NCI-H1436 (cell line): ENCODE data around the gene KCNJ16.

Experiments used
- DNase-seq: peaks from one replicate; lab custom pipeline; 2025; lab: John Stamatoyannopoulos, UW

Gene KCNJ16

DNA sequence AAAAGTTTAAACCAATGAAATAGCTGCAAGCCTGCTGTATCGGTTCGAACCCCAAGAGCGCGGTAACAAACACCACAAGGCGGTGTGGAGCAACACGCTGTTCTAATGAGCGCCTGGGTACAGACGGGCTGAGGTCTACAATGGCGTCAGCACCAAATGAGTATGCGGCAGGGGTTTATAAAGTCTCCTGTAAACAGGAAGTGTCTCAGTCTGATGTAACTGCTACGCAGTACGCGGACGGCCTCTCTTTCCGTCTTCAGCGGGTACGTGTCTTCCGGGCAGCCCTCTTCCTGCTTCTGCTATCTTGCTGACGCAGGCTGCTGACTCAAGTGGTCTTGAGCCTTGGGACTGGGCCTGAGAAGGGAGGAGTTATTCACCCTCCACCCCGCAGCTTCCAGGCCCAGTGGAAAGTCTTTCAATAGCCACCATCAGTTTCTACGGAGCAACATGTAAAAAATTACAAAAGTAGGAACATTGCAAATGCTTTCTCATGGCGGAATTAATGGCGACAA lies 53.8 kb downstream of the KCNJ16 start:
- DNase-seq, result no peak

DNA sequence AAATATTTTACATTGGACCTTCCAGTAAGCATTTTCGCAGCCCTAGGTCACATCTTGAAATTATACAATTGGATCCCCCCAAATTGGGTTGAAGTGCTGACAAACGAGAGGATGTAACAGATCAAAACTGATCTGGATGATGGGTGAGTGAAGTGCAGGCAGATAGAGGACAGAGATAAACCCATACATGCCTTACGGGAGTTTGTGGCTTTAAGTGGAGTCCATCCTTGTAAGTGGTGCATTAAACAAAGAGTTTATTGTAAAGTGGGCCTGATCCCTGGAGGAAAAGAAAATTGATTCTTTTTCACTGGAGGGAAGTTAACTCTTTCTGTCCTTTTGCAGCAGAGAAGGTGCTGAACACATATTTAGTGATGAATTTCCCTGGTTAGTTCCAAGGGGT lies 55.3 kb downstream of the KCNJ16 start:
- DNase-seq, result no peak

DNA sequence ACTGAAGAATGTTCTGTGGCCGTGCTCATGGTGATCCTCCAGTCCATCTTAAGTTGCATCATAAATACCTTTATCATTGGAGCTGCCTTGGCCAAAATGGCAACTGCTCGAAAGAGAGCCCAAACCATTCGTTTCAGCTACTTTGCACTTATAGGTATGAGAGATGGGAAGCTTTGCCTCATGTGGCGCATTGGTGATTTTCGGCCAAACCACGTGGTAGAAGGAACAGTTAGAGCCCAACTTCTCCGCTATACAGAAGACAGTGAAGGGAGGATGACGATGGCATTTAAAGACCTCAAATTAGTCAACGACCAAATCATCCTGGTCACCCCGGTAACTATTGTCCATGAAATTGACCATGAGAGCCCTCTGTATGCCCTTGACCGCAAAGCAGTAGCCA lies 57.5 kb downstream of the KCNJ16 start:
- DNase-seq, result no peak

DNA sequence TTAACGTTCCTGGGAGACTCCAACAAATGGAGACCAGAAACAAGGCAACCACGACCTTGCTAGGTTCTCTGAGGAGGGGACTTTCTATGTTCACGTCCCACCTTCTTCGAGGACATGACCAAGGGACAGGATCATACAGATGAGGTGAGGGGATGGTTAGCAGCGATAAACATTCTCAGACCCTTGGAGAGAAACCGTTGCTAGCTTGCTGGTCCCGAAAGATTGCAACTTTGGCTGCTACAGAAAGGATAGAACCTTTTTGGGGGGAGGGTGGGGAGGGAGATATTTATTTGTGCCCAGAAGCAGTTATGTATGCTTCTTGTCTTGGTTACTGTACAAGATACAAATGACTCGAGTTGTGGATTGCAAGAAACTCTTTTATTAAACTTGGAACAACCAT lies 59.0 kb downstream of the KCNJ16 start:
- DNase-seq, result no peak

DNA sequence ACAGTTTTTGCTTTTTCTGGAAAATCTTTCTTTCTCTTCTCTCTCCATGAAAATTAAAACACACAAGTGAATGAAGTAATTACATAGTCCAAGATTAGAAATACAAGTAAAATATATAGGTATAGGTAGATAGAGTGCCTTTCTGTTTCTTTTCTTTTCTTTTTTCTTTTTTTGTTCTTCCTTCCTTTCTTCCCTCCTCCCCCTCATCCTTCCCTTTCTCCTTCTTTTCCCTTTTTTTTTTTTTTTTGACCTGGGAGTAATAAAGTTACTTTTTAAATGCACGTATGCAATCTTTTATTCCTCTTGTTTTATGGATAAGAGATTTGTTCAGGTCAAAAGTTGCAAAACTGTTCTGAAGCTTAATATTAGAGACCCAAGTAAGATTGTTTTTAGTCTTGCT lies 59.8 kb downstream of the KCNJ16 start:
- DNase-seq, result no peak

DNA sequence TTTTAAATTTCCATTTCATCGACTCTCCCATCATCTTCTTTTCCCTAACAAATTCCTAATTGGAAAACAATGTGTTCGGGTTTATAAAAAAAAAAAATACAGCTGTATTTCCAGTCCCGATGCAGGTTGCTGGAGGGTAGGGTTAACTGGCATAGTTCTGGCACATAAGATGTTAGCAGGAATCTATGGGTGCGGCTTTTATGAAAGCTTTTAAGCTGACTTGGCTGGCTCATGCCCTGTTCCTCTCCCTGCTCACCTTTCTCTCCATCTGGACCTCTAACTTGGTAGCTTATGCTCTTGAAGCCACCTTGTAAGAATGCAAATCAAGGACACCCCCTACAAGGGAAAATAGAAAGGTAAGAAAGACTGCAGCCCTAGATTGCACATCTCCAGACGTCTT lies 61.1 kb downstream of the KCNJ16 start:
- DNase-seq, result no peak

DNA sequence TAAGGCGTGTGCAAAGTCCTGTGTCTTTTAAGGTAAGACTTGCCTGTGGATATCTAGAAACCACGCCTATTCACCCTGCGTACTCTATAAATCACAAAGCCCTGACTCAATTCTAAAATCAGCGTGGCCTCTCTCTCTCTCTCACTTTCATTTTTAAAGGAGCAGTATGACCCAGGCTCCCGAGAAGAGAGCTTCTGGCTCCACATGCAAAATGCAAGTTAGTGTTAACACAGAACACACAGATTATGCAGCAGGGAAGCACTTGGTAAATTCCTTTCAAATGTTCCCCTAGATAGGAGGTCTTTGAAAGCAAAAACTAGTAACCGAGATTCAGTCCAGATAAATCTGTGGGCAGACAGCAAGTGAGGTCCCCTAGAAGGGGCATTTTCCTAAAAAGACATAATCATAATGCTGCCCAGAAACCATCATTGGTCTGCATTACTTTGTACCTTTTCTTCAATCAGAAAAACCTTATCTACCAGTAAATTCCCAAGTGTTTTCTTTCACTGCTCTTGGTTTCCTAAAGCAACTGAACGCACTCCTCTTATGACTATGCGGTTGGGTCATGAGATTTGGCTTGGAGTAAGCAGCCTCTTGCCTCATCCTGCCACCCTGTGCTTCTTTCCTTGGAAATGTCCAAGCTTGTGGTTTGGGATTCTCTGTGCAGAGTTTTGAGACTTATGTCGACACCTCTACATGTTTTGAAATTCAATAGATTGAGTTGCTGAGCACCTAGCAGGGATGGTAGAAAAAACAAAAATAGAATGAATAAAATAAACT lies 62.6 kb downstream of the KCNJ16 start:
- no peak for DNase-seq

DNA sequence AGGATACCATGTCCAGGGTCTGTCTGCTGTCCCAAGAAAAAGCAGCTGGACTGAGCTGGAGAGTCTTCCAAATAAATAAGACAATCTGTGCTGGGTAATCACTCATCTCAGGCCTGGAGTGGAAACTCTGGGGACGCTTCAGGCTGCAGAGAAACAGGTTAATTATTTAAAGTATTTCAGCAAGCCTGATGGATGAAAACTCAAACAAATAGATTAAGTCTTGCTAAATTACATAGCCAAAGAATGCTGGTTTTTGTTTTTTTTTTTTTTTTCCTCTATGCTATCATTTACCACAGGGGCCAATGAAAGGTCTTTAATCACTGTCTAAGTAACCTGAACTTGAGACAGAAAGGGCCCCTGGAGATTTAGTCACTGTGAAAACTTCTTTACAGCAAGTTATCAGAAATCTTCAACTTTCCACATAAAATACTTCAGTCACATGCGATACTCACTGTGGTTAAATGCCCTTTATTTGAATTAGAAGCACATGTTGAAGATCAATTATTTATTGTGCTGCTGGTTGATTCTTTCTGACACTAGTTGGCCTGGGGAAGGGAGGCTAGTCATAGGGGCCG lies 63.4 kb downstream of the KCNJ16 start:
- DNase-seq, result no peak

DNA sequence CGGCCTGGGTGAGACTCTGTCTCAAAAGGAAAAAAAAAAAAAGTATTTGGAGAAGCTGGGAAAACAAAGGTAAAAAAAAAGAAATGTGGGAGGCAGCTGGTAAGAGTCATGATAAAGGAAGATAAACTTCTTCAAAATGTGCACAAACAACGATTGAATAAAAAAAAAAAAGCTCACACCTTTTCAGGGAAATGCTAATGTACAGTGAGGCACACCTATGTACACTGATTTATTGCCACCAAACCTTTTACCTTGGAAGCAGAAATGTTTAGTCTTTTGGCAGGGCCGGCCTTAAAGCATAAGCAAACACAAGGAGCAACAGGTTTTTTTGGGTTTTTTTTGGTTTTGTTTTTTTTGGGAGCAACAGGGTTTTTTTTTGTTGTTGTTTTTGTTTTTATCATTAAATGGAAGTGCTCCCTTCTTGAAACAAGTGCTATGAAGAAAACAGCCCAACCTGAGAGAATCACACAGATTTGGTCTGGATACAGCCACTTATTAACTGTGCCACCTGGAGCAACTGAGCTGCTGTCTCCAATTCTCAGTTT lies 64.5 kb downstream of the KCNJ16 start:
- DNase-seq, result no peak

DNA sequence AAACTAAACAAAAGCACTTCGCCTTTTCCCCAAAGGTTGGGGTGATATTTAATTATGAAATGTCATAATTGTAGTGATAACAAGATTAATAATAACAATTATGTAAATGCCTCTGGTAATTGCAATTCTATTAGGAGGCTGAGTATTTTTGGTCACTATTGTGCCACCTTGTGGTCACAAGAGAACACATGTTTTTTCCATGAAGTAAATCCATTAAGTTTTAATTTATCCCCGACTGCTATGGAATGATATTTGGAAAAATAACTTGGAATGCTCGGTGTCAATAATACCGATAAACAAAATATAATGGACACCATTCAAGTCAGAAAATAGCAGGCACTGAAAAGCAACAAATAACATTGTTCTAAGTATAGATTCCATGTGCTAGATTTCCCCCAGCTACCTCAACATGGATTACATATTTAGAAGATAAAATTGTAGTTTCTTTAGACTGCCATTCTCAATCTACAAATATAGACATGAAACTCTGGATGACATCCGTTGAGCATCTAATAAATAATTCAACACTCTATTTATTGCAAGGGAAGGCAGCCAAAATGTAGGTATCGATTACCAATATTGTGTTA lies 69.3 kb downstream of the KCNJ16 start:
- no peak for DNase-seq

DNA sequence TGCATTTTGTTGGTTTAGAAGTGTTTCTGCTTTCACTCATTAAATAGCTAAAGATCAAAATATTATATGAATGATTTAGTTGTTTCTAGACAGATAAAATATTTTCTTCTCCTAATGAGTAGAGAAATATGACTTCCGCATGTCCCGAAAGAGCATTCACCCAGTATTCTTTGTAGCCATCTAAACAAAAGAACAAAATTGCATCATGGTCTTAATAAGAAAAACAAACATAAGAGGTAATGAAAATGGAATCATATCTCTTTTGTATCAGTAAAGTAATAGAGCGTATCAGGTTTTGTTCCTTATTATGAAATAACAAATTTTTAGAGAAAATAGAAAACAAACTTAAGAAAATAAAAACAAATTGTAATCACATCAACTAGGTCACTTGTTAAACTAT lies 78.2 kb downstream of the KCNJ16 start:
- no peak for DNase-seq

DNA sequence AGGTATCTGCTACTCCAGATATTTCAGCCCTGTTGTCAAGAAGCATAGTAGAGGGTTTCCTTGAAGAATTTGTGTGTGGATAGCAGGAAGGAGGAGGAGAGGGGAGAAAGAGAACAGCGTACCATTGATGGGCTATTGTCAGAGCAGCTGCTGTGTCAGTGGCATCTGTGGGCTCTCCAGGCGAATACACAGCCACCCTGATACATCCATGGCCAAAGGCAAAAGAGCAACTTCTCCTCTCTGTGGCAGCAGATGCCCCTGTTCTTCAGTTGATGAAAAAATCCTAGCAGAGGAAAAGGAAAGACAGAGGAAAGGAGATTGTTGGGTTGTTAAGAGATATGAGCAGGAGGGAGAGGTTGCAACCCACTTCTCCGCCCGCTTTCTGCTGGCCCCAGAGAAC lies 82.1 kb downstream of the KCNJ16 start:
- no peak for DNase-seq

DNA sequence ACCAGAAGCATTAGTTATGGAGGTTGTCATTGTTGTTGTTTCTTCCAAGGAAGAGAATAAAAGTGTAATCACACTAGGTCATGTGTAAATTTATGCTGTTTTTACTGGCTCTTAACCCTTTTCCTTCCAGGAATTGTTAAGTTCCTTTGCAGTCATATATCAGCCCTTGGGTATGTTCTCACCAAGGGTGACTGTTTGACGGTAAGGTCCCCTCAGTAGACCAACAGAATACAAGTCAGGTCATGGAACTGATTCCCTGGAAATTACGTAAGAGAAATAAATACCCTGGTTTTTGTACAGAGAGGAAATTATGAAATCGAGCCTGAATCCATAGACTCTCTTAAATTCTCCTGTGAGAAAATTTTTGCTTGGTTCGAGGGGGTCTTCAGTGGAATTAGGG lies 83.2 kb downstream of the KCNJ16 start:
- no peak for DNase-seq

DNA sequence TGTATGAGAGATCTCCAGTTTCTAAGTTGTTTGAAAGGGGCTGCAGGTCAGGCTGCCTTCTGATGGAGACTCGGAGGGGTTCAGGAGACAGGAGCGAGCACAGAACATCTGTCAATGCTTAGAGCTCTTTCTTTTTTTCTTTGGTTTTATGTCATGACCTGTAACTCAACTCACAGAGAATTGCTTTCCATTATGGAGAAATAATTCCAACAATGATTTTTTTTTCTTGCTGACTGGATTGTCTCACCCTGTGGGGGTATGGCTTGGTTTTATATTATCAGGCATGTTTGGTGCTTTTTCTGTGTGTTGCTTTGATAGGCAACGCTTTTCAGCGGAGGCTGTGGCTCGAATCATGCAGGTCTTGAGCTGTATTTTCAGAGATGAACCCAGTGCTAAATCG lies 83.6 kb downstream of the KCNJ16 start:
- DNase-seq, result no peak

DNA sequence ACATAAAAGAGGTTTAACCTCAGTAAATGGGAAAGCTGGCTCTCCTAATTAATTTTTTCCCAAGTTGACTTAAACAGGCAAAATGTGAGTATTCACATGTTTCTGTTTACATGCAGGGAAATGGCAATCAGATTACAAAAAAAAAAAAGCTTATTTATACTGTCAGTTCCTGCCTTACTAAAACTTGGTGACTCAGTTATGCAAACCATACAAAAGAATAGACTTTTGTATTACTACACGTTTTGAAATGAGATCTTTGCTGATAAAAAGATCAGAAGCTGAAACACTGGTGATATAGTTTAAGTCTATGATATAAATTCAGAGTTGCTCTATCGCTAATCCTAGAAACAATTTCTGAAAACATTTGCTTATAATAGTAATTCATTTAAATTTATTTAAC lies 85.0 kb downstream of the KCNJ16 start:
- no peak for DNase-seq

DNA sequence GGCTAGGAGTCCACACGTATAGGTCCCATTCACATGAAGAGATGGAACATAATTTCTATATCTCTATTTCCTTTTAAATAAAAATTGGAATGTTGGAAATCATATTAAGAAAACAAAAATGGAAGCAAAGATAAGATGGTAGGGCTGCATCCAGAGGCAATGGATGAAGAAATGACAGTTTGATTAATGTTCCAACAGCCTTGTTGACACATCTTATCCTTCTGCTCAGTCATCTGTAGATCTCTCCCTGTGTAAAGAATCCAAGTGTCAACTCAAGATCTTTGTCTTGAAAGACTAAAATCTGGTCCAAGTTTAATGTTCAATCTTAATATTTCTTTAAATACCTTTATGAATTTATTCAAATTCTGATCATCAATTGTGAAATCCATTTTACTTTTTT lies 86.5 kb downstream of the KCNJ16 start:
- no peak for DNase-seq

DNA sequence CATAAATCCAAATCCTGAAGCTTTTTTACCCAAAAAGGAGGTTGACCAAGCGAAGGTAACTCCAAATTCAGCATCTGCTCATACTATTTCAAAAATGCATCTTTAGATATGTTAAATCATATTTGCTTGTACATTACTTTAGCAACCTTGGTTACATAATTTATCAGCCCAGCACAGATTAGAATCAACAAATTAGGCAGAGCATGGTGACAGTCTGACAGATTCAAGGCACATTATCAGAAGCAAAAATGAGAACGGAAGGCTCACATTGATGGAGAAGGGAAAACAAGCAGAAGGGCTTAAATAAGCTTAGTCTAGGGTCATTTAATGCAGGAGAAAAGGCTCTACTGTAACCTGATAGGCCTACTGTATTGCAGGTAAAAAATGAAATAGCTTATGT lies 90.4 kb downstream of the KCNJ16 start:
- DNase-seq, result no peak

DNA sequence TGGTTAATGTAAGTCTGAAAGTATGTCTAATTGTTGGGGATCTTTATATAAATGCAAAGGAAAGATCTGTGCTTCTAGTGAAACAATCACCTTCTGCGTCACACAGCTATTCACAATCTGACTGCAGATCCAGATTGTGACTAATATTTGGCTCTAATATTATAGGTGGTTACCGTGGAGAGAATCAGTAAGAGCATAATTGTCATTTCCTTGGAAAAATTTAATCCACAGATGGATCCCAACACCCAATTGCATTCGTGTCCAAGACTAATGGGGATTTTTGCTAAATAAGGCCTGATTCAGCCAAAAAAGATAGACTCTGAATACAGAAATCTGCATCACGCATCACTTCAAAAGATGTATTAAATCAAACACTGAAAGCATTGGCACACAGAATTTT lies 91.6 kb downstream of the KCNJ16 start:
- DNase-seq, result no peak

DNA sequence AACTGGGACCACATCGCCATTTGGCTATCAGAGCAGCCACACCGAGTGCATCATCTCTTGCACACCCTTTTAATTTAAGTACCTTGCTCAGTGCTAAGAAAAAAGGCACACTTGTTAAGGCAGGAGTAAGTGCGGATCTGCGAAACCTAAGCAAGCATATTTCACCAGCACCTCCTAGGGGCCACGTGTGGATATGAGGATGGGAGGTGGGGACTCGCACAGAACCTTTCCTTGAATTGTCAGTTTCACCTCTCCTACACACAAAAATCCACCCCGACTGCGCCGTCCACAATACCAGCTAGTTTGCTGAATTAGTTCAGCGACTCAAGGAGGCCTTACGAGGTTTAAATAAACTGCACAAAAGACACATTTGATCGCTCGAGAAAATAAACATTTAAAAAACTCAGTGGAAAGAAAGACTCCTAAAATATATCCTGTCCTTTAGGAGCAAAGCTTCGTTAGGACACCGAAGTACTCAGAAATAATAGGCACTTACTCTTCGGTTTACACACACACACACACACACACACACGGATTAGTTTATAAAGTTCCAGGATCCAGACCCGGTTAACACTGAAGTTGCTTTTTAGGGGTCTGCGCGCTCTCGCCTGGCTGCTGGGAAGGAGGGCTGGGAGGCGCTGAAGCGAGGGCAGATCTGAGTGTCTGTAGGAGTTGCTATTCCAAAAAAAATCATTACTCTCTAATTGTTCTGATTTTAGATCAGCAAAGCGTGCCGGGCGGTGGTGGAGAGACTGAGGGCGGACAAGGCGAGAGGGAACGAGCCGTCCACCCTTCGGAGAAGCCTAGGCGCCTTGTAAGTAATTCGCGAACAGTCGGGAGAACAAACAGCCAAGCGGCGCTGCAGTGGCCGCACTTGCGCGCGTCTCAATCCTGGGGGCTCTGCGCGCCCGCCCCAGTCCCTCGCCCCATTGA lies 93.3 kb downstream of the KCNJ16 start:
- DNase-seq, result peak; percentile 75

DNA sequence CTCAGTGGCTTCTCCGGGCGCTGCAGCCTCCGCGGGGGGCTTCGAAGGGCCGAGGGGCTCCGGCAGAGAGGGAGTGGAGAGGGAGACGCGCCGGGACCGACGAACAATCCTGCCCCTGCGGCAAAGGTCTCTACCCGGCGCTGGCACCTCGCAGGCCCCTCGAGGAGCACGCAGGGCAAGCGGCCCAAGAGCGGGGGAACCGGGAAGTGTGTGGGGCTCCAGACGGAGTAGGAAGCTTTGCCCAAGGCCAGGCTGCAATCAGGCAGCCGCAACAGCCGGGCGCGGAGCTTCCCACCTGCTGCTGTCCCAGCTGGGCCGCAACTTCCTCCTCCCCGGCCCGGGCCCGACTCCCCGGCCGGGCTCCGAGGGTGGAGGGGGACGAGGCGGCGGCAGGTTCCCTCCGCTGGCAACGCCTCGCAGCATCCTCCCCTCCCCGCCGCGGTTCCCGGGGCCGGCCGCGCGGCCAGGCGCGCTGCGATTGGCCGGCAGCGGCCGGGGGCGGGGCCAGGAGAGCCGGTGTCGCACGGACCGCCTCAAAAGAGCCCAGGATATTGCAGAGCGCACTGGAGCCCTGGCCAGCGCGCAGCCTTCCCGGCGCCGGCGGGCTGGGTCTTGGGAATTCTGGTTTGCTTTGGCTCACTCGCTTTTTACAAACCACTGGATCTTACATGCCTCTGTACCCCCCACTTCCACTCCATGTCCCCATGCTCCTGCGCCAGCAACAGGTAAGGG lies 94.1 kb downstream of the KCNJ16 start, which contains the start of gene KCNJ2:
Gene KCNJ2, plus strand, starts transcription at position 556 of the 732 bp plus-strand sequence. CDS start 5,508 bp downstream, outside the sequence.
- DNase-seq, result peak; percentile 86
